H1 (cell line): Measurements from ENCODE around the gene KMT2A. TPM values are rescaled to one million over a fixed set of nuclear protein-coding genes. Genes with fewer than 3 reads are reported as not detected.

Experiments
- CTCF ChIA-PET: fragments of 300-600 bp; sonication (Branson Sonifier 250); formaldehyde crosslinking; loops from one replicate; lab custom pipeline; 2021; ENCODE audit not compliant: partially characterized antibody; lab: Charles Lee
- POLR2A ChIA-PET: fragments of 300-600 bp; sonication (Branson Sonifier 250); formaldehyde crosslinking; loops from one replicate; lab custom pipeline; 2021; ENCODE audit warnings: inconsistent platforms; ENCODE audit not compliant: partially characterized antibody; lab: Charles Lee
- DNase-seq, 2 experiments: peaks; one replicate each; pipeline versions ENCODE4 v3.0.0 to v3.0.0-alpha.2; 2010 to 2022; ENCODE audit warnings: low spot score in 2 of 2, low read depth in 1 of 2, mixed read lengths in 1 of 2
- FAIRE-seq: peaks from 2 replicates; lab custom pipeline; 2011; peaks lifted over from hg19 to GRCh38; lab: Jason Lieb, UNC
- H2AFZ ChIP-seq: 2 replicates; pipeline ENCODE4 v1.8.1; 2012; ENCODE audit warnings: low read length, inconsistent platforms
- H2AK5ac ChIP-seq: 2 replicates; pipeline ENCODE4 v1.6.1; 2013; ENCODE audit warnings: low read depth, low read length
- H2BK120ac ChIP-seq: replicated peaks from 2 replicates; pipeline ENCODE3; 2013; ENCODE audit warnings: low read depth, low read length, inconsistent platforms
- H2BK12ac ChIP-seq: 2 replicates; pipeline ENCODE4 v1.6.1; 2013; ENCODE audit warnings: low read depth, low read length
- H2BK15ac ChIP-seq: 2 replicates; pipeline ENCODE4 v1.6.1; 2013; ENCODE audit warnings: low read length
- H2BK20ac ChIP-seq: 2 replicates; pipeline ENCODE4 v1.6.1; 2013; ENCODE audit warnings: low read length
- H2BK5ac ChIP-seq: 2 replicates; pipeline ENCODE4 v1.6.1; 2013; ENCODE audit warnings: low read depth, low read length
- H3K14ac ChIP-seq: 2 replicates; pipeline ENCODE4 v1.6.1; 2013; ENCODE audit warnings: inconsistent platforms; ENCODE audit not compliant: insufficient read length
- H3K18ac ChIP-seq: 2 replicates; pipeline ENCODE4 v1.6.1; 2013; ENCODE audit warnings: low read length; ENCODE audit errors: extremely low read depth
- H3K23ac ChIP-seq: 2 replicates; pipeline ENCODE4 v1.6.1; 2013; ENCODE audit warnings: inconsistent platforms; ENCODE audit not compliant: insufficient read length
- H3K23me2 ChIP-seq: 2 replicates; pipeline ENCODE4 v1.6.1; 2013; ENCODE audit warnings: low read depth, low read length
- H3K27ac ChIP-seq: 2 replicates; pipeline ENCODE4 v1.6.1; 2011; ENCODE audit warnings: low read depth, low read length, inconsistent platforms
- H3K27me3 ChIP-seq, 4 experiments: replicated peaks in 1 of 4; 1 replicate in 1 of 4; 2 replicates in 3 of 4; pipeline versions ENCODE4 v1.6.1 to v1.8.1; 2011 to 2013; ENCODE audit warnings: low read length in 3 of 4, mild to moderate bottlenecking in 3 of 4, inconsistent platforms in 2 of 4, mixed read lengths in 2 of 4, moderate library complexity in 1 of 4; ENCODE audit not compliant: control insufficient read depth in 3 of 4, insufficient read depth in 3 of 4; ENCODE audit errors: extremely low read depth in 1 of 4
- H3K36me3 ChIP-seq, 4 experiments: 2 replicates each; pipeline versions ENCODE4 v1.6.1 to v1.8.1; 2011 to 2013; ENCODE audit warnings: mild to moderate bottlenecking in 4 of 4, low read length in 3 of 4, moderate library complexity in 2 of 4, control low read depth in 1 of 4, inconsistent platforms in 1 of 4; ENCODE audit not compliant: insufficient read depth in 4 of 4, control insufficient read depth in 2 of 4
- H3K4ac ChIP-seq: replicated peaks from 2 replicates; pipeline ENCODE3; 2013; ENCODE audit warnings: low read length, low read depth, mixed read lengths, inconsistent platforms; ENCODE audit not compliant: insufficient read length
- H3K4me1 ChIP-seq, 4 experiments: replicated peaks in 1 of 4; 1 replicate in 1 of 4; 2 replicates in 3 of 4; pipeline versions ENCODE4 v1.6.1 to v1.8.1; 2011 to 2013; ENCODE audit warnings: low read length in 3 of 4, inconsistent platforms in 2 of 4, mixed read lengths in 1 of 4; ENCODE audit not compliant: insufficient read depth in 4 of 4, control insufficient read depth in 3 of 4
- H3K4me2 ChIP-seq, 2 experiments: 2 replicates each; pipeline versions ENCODE4 v1.6.1 to v1.8.1; 2011 to 2013; ENCODE audit warnings: low read depth in 2 of 2, low read length in 2 of 2, control low read depth in 1 of 2, inconsistent platforms in 1 of 2, mild to moderate bottlenecking in 1 of 2; ENCODE audit not compliant: insufficient read depth in 1 of 2
- H3K4me3 ChIP-seq, 4 experiments: fragments of 200-600, 300-600 bp in 1 of 4; sonication (generic), shearing (Covaris generic), sonication (Bioruptor Twin) in 1 of 4; 2 replicates each; pipeline versions ENCODE4 v1.5.1 to v1.8.1; 2011 to 2016; ENCODE audit warnings: low read length in 4 of 4, low read depth in 3 of 4, control low read depth in 2 of 4, inconsistent platforms in 2 of 4, mild to moderate bottlenecking in 2 of 4, mixed read lengths in 1 of 4, moderate library complexity in 1 of 4; ENCODE audit not compliant: insufficient read depth in 2 of 4; ENCODE audit errors: extremely low read depth in 1 of 4
- H3K56ac ChIP-seq: replicated peaks from 2 replicates; pipeline ENCODE3; 2013; ENCODE audit warnings: low read depth, mild to moderate bottlenecking, mixed read lengths, low read length, inconsistent platforms; ENCODE audit not compliant: insufficient read length
- H3K79me1 ChIP-seq: 2 replicates; pipeline ENCODE4 v1.6.1; 2013; ENCODE audit warnings: low read depth, low read length, control low read depth
- H3K79me2 ChIP-seq, 2 experiments: 2 replicates each; pipeline versions ENCODE4 v1.6.1 to v1.8.1; 2012 to 2013; ENCODE audit warnings: low read length in 2 of 2, mild to moderate bottlenecking in 2 of 2, inconsistent platforms in 1 of 2; ENCODE audit not compliant: insufficient read depth in 2 of 2, control insufficient read depth in 1 of 2
- H3K9ac ChIP-seq, 4 experiments: replicated peaks in 1 of 4; 1 replicate in 1 of 4; 2 replicates in 3 of 4; pipeline versions ENCODE4 v1.6.1 to v1.8.1; 2011 to 2013; ENCODE audit warnings: low read depth in 3 of 4, low read length in 3 of 4, control low read depth in 2 of 4, mild to moderate bottlenecking in 2 of 4, moderate library complexity in 2 of 4, inconsistent platforms in 1 of 4; ENCODE audit errors: extremely low read depth in 1 of 4
- H3K9me3 ChIP-seq, 2 experiments: 2 replicates each; pipeline versions ENCODE4 v1.6.1 to v1.8.1; 2012 to 2013; ENCODE audit warnings: mild to moderate bottlenecking in 2 of 2, moderate library complexity in 2 of 2, control low read depth in 1 of 2, inconsistent platforms in 1 of 2, low read depth in 1 of 2, low read length in 1 of 2, mixed read lengths in 1 of 2; ENCODE audit not compliant: insufficient read depth in 2 of 2
- H4K20me1 ChIP-seq, 2 experiments: replicated peaks in 1 of 2; 2 replicates each; pipeline versions ENCODE3 to v1.8.1; 2011 to 2013; ENCODE audit warnings: inconsistent platforms in 2 of 2, low read length in 2 of 2, mild to moderate bottlenecking in 1 of 2; ENCODE audit not compliant: insufficient read depth in 2 of 2, control insufficient read depth in 1 of 2
- H4K5ac ChIP-seq: 2 replicates; pipeline ENCODE4 v1.6.1; 2013; ENCODE audit warnings: low read length, low read depth, mixed read lengths, inconsistent platforms; ENCODE audit not compliant: insufficient read length
- H4K8ac ChIP-seq: 2 replicates; pipeline ENCODE4 v1.8.0; 2013; ENCODE audit warnings: mild to moderate bottlenecking, moderate library complexity, low read length, inconsistent platforms; ENCODE audit not compliant: insufficient read depth; ENCODE audit errors: extremely low read depth
- H4K91ac ChIP-seq: replicated peaks from 2 replicates; pipeline ENCODE3; 2013; ENCODE audit warnings: low read length, mixed read lengths, inconsistent platforms; ENCODE audit not compliant: insufficient read length
- BCL11A ChIP-seq, 2 experiments: IDR thresholded peaks; one replicate each; pipeline ENCODE4 v1.6.1; 2011; ENCODE audit warnings: low read depth in 2 of 2, low read length in 2 of 2, mild to moderate bottlenecking in 2 of 2
- CREB1 ChIP-seq: IDR thresholded peaks from 2 replicates; pipeline ENCODE4 v1.6.1; 2012; ENCODE audit warnings: inconsistent platforms
- EGR1 ChIP-seq: IDR thresholded peaks from 2 replicates; pipeline ENCODE4 v1.6.1; 2011; ENCODE audit warnings: low read depth, low read length, borderline replicate concordance
- EZH2 ChIP-seq: fragments of 200-600 bp; sonication (generic); IDR thresholded peaks from 2 replicates; pipeline ENCODE4 v1.7.1; 2012; ENCODE audit warnings: low read depth, mild to moderate bottlenecking, moderate library complexity, low read length, inconsistent platforms; ENCODE audit not compliant: severe bottlenecking
- GABPA ChIP-seq: IDR thresholded peaks from 2 replicates; pipeline ENCODE4 v1.6.1; 2011; ENCODE audit warnings: mild to moderate bottlenecking, low read length, moderate library complexity, borderline replicate concordance; ENCODE audit not compliant: insufficient read depth
- JUN ChIP-seq: IDR thresholded peaks from 2 replicates; pipeline ENCODE4 v1.6.1; 2011; ENCODE audit warnings: low read depth, mild to moderate bottlenecking, improper control_type of control experiment, low read length
- SRF ChIP-seq: IDR thresholded peaks from 2 replicates; pipeline ENCODE4 v1.6.1; 2011; ENCODE audit warnings: mild to moderate bottlenecking, low read depth, low read length, moderate library complexity
- TBP ChIP-seq: IDR thresholded peaks from 2 replicates; pipeline ENCODE4 v1.6.1; 2011; ENCODE audit warnings: low read depth, low read length, improper control_type of control experiment
- WGBS, 2 experiments: shearing (Covaris generic) in 1 of 2; methylation state at CpG; one replicate each; pipeline versions ENCODE4 v1.1.6 to v1.1.7; 2013 to 2015; ENCODE audit warnings: low lambda C conversion rate in 2 of 2, mixed read lengths in 2 of 2, inconsistent platforms in 1 of 2, low coverage in 1 of 2, missing lambda C conversion rate in 1 of 2; ENCODE audit not compliant: insufficient replicate concordance in 2 of 2, insufficient coverage in 1 of 2, insufficient read length in 1 of 2; ENCODE audit errors: extremely low coverage in 1 of 2, missing lambda C conversion rate in 1 of 2; 5-methylcytosine and 5-hydroxymethylcytosine counted together
- long read RNA-seq, 2 experiments: library from RNA in 1 of 2; library from capped mRNA in 1 of 2; stranded (forward); transcript quantifications; one replicate each; pipeline ENCODE4 v2.0.0, GENCODE V29; 2021; ENCODE audit warnings: inconsistent platforms in 1 of 2
- polyA minus RNA-seq, 3 experiments: library from RNA; depleted of rRNA, polyadenylated mRNA; stranded (reverse); fragments of >200 nt; gene quantifications; 1 replicate in 2 of 3; 2 replicates in 1 of 3; pipeline ENCODE4 v1.2.3, GENCODE V29; 2011
- polyA plus RNA-seq, 7 experiments: library from polyadenylated mRNA; depleted of rRNA in 3 of 7; stranded (reverse) in 5 of 7; unstranded in 2 of 7; fragments of >200 nt in 5 of 7; fragments of 200-250 nt in 2 of 7; gene quantifications; 1 replicate in 5 of 7; 2 replicates in 1 of 7; 4 replicates in 1 of 7; pipeline versions ENCODE4 v1.2.1 to v1.2.3, GENCODE V29; 2011 to 2013; ENCODE audit warnings: missing spikeins in 2 of 7, mixed read lengths in 2 of 7
- total RNA-seq: library from RNA; stranded (reverse); fragmentation: NEBNext Ultra II Directional; extraction: Animal tissue kit (Norgen Biotek cat#: 25700); gene quantifications from 2 replicates; pipeline ENCODE4 v1.2.1, GENCODE V29; 2021

KMT2A gene
- 59.1 and 62.1 TPM in 2 replicates for total RNA-seq
- 32.0 and 35.9 TPM in 2 replicates for polyA plus RNA-seq (2011; rRNA removed)
- 24.8 TPM for polyA plus RNA-seq (2011; cell fraction: cytosol; rRNA removed)
- polyA plus RNA-seq (2011; cell fraction: nucleus; rRNA removed), result 151 TPM
- 26.5 to 36.1 TPM (median 32.9 TPM) in 4 replicates for polyA plus RNA-seq (2012, experiment 1 of 2)
- polyA plus RNA-seq (2012, experiment 2 of 2), result 2.5 TPM
- 21.0 TPM for polyA plus RNA-seq (2013, experiment 1 of 2)
- polyA plus RNA-seq (2013, experiment 2 of 2), result 19.2 TPM
- 147 and 173 TPM in 2 replicates for polyA minus RNA-seq (2011; rRNA and poly(A)+ RNA removed)
- polyA minus RNA-seq (2011; cell fraction: cytosol; rRNA and poly(A)+ RNA removed), result 73.5 TPM
- 190 TPM for polyA minus RNA-seq (2011; cell fraction: nucleus; rRNA and poly(A)+ RNA removed)
- long read RNA-seq, experiment 1, full-length matches to known transcripts, result 2 of 17 reads
- long read RNA-seq, experiment 1, partial matches to known transcripts, result 1 of 17 reads
- long read RNA-seq, experiment 1, other reads (novel, unspliced or antisense), result 14 of 17 reads
- long read RNA-seq, experiment 2, partial matches to known transcripts, result 0 of 5 reads
- long read RNA-seq, experiment 2, other reads (novel, unspliced or antisense), result 2 of 5 reads

DNA sequence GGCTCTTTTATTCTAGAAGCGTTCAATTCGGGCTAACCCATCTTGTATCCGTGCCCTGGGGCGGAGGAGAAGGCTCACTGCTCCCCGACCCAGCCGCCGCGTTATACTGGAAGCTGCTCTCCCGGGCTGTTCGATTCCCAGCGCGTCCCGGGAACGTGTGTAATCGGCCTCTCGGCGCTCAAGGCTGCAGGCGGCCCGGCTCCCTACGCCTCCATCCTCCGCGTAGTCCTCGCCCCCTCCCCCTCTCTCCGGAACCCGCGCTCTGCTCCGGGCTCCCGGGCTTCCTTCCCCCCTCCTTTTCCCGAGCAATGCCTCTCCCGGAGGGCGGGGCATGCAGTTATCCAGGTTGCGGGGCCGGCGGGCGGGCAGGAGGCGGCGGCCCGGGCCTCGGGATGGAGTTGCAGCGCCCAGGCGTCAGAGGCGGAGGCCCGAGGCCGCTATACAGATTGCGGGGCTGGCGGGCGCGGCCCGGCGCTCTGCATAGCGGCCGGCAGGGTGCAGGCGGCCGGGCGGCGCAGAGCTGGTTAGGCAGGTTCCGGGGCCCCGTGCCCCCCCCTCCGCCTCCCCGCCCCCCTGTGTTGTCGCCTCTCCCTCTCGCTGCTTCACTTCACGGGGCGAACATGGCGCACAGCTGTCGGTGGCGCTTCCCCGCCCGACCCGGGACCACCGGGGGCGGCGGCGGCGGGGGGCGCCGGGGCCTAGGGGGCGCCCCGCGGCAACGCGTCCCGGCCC, at the start of gene KMT2A:
Gene KMT2A (plus strand): TSS at position 600 of the 732 bp plus-strand sequence. CDS start 21 bp downstream, at position 621.
- H3K4me3 ChIP-seq, result peak within 1 kb of the TSS; percentile 69 to 91 (median 83)
- CTCF ChIA-PET, result interaction anchor here (1.0 to 1.4 kb wide), 2 partner anchors 34 to 52 kb away, joined by 3 to 4 read pairs; no protein-coding TSS in a partner anchor
- peaks cover 23 to 45% of the 10 kb centered on the region in 2 experiments for H3K79me2 ChIP-seq
- no peaks in the 10 kb centered on the region for H3K27me3 ChIP-seq
- H3K23me2 ChIP-seq, result peaks cover 23% of the 10 kb centered on the region
- peak within 1 kb of the TSS; percentile 66 to 94 (median 76) for H3K9ac ChIP-seq
- H3K9me3 ChIP-seq, result no peaks in the 10 kb centered on the region
- H2AK5ac ChIP-seq, result no peak within 1 kb of the TSS; the same call in 1 of the 2 replicates
- H4K8ac ChIP-seq, result peak within 1 kb of the TSS; percentile 88
- peak within 1 kb of the TSS; percentile 16 for H3K4ac ChIP-seq
- peak within 1 kb of the TSS; percentile 67 for H4K91ac ChIP-seq
- H3K27ac ChIP-seq, result peak within 1 kb of the TSS; percentile 65
- 0% methylated on average over 20 of the region's 83 CpGs; no CpG with 5 or more reads in 1 of the 2 experiments for WGBS, 2 experiments
- POLR2A ChIA-PET, result interaction anchor here (0.7 to 2.9 kb wide), 22 partner anchors 8 to 354 kb away, joined by 3 to 16 read pairs (median 5); partner anchors contain the start of genes ATP5MG, DDX6 and UBE4A
- peak within 1 kb of the TSS; percentile 91 for H4K5ac ChIP-seq
- H4K20me1 ChIP-seq, result peaks cover 21 to 23% of the 10 kb centered on the region in 2 experiments
- no peak within 1 kb of the TSS for H3K14ac ChIP-seq
- peak within 1 kb of the TSS; percentile 90 for H2BK5ac ChIP-seq
- H2BK12ac ChIP-seq, result no peak within 1 kb of the TSS
- peak within 1 kb of the TSS; percentile 4 for H2BK120ac ChIP-seq
- peak within 1 kb of the TSS; percentile 11; the same call in 1 of the 2 replicates for H2AFZ ChIP-seq
- DNase-seq, result peak; percentile 89 to 100
- H3K23ac ChIP-seq, result no peak within 1 kb of the TSS
- no peaks in the 10 kb centered on the region; the same call in 1 of the 2 replicates for H3K79me1 ChIP-seq
- peaks cover 0 to 3% (median 0%) of the 10 kb centered on the region in 4 experiments; a peak in 1 of 8 replicates for H3K36me3 ChIP-seq
- no peak for FAIRE-seq
- H2BK15ac ChIP-seq, result peak within 1 kb of the TSS; percentile 66; the same call in 1 of the 2 replicates
- peak within 1 kb of the TSS; percentile 18 for H3K56ac ChIP-seq
- H3K4me2 ChIP-seq, result peak within 1 kb of the TSS; percentile 85 to 100
- H2BK20ac ChIP-seq, result no peak within 1 kb of the TSS
- H3K18ac ChIP-seq, result peak within 1 kb of the TSS; percentile 84
- H3K4me1 ChIP-seq, result peaks cover 0 to 18% (median 4%) of the 10 kb centered on the region in 4 experiments; a peak in 6 of 7 replicates
- 0 out of 2 replicates have a peak, but pooled peaks have one; percentile 4 for TF ChIP-seq SRF
- peak in 1 of 2 experiments; percentile 44 for TF ChIP-seq BCL11A (IDR thresholded peaks at IDR 0.05; ENCODE audit: low read depth in 2 of 2, low read length in 2 of 2)
- TF ChIP-seq JUN, result 0 out of 2 replicates have a peak, but pooled peaks have one; percentile 53
- TF ChIP-seq TBP, result peak; percentile 29; the same call in 1 of the 2 replicates
- no peak for TF ChIP-seq EZH2
- peak; percentile 66 for TF ChIP-seq CREB1
- TF ChIP-seq EGR1, result peak; percentile 46; the same call in 1 of the 2 replicates
- TF ChIP-seq GABPA, result peak; percentile 65; the same call in 1 of the 2 replicates
